ENCODE results near the gene ADAMTSL2.

Gene ADAMTSL2

GRCh38 chr9:133534346-133535291 is at the start of gene ADAMTSL2:
Gene ADAMTSL2 (plus strand): TSS chr9:133534704. CDS start chr9:133536713, 2,009 bp downstream.
- DNase-seq (ENCODE audit: low spot score), result no peak

- DNase-seq (ENCODE audit: low spot score), result peak; percentile 50
Observed at GRCh38 chr9:133485531-133486260, 48.8 kb upstream of the ADAMTSL2 start.

GRCh38 chr9:133487331-133487725 is 47.2 kb upstream of the ADAMTSL2 start:
- DNase-seq (ENCODE audit: low spot score), result no peak

- no peak for DNase-seq (ENCODE audit: low spot score)
Observed at GRCh38 chr9:133488686-133489252, 45.7 kb upstream of the ADAMTSL2 start.

GRCh38 chr9:133489253-133490190 is 45.0 kb upstream of the ADAMTSL2 start:
- no peak for DNase-seq (ENCODE audit: low spot score)

GRCh38 chr9:133490201-133490681 is 44.3 kb upstream of the ADAMTSL2 start:
- no peak for DNase-seq (ENCODE audit: low spot score)

- DNase-seq (ENCODE audit: low spot score), result no peak
Observed at GRCh38 chr9:133490865-133491655, 43.4 kb upstream of the ADAMTSL2 start.

- DNase-seq (ENCODE audit: low spot score), result no peak
Observed at GRCh38 chr9:133491656-133491925, 42.9 kb upstream of the ADAMTSL2 start.

GRCh38 chr9:133492061-133493021 is 42.2 kb upstream of the ADAMTSL2 start:
- no peak for DNase-seq (ENCODE audit: low spot score)

- no peak for DNase-seq (ENCODE audit: low spot score)
Observed at GRCh38 chr9:133493428-133493827, 41.1 kb upstream of the ADAMTSL2 start.

GRCh38 chr9:133493845-133494540 is 40.5 kb upstream of the ADAMTSL2 start:
- DNase-seq (ENCODE audit: low spot score), result no peak

GRCh38 chr9:133494636-133495326 is 39.7 kb upstream of the ADAMTSL2 start:
- no peak for DNase-seq (ENCODE audit: low spot score)

- DNase-seq (ENCODE audit: low spot score), result no peak
Observed at GRCh38 chr9:133495327-133496293, 38.9 kb upstream of the ADAMTSL2 start.

- no peak for DNase-seq (ENCODE audit: low spot score)
Observed at GRCh38 chr9:133496861-133497842, 37.4 kb upstream of the ADAMTSL2 start.

- DNase-seq (ENCODE audit: low spot score), result no peak
Observed at GRCh38 chr9:133499132-133499891, 35.2 kb upstream of the ADAMTSL2 start.
